Activated CD4-positive, alpha-beta T cell treated with anti-CD3 and anti-CD28 coated beads, Interleukin-2, amount 10 ng/mL, durations not matched to agents 7 days and 5 days (primary cell): ENCODE data around the gene MAPK12. TPM values are rescaled to one million over a fixed set of nuclear protein-coding genes. Genes with fewer than 3 reads are reported as not detected.
"Not testable (repeated sequence)": the region's sequence is repeated elsewhere in the genome, so short reads cannot be mapped to it uniquely, and the experiment has no call there.

ENCODE experiments used
- CTCF ChIA-PET: fragments of 350-600 bp; sonication (Branson Sonifier 250); formaldehyde crosslinking; loops from one replicate; lab custom pipeline; 2021; ENCODE audit warnings: antibody characterized with exemption; lab: Charles Lee
- POLR2A ChIA-PET: fragments of 350-600 bp; sonication (Branson Sonifier 250); formaldehyde crosslinking; loops from one replicate; lab custom pipeline; 2021; ENCODE audit warnings: antibody characterized with exemption; lab: Charles Lee
- DNase-seq: peaks from one replicate; pipeline ENCODE4 v3.0.0-alpha.2; 2020
- H3K27ac Mint-ChIP-seq: one replicate; pipeline ENCODE4 v1.8.0; 2021; ENCODE audit warnings: mild to moderate bottlenecking, moderate library complexity, mixed read lengths
- H3K27me3 Mint-ChIP-seq: one replicate; pipeline ENCODE4 v1.8.0; 2021; ENCODE audit warnings: mixed read lengths
- H3K36me3 Mint-ChIP-seq: one replicate; pipeline ENCODE4 v1.8.0; 2021; ENCODE audit warnings: low read depth, mixed read lengths
- H3K4me1 Mint-ChIP-seq: one replicate; pipeline ENCODE4 v1.8.0; 2021; ENCODE audit warnings: mixed read lengths
- H3K4me3 Mint-ChIP-seq: one replicate; pipeline ENCODE4 v1.8.0; 2021; ENCODE audit warnings: mild to moderate bottlenecking, moderate library complexity, mixed read lengths
- H3K9me3 Mint-ChIP-seq: one replicate; pipeline ENCODE4 v1.8.0; 2021; ENCODE audit warnings: mixed read lengths
- total RNA-seq, 2 experiments: library from RNA; stranded (reverse); gene quantifications; one replicate each; pipeline ENCODE4 v1.2.3, GENCODE V29; 2021

The MAPK12 gene
- total RNA-seq, 2 experiments from 2014 or later = 2.9 TPM

GRCh38 chr22:50275181-50276055 lies 13.9 kb upstream of the MAPK12 start:
- CTCF ChIA-PET = interaction anchor here (0.7 to 5.5 kb wide), 24 partner anchors 12 to 416 kb away, joined by 3 to 54 read pairs (median 6); partner anchors contain the start of genes DENND6B, MAPK12 and SCO2
- DNase-seq = no peak
- peaks cover 9% of the 10 kb centered on the region for H3K27me3 Mint-ChIP-seq
- no peak overlapping the region for H3K4me3 Mint-ChIP-seq
- H3K36me3 Mint-ChIP-seq = no peaks in the 10 kb centered on the region
- H3K27ac Mint-ChIP-seq = no peak overlapping the region
- POLR2A ChIA-PET = no interaction called here
- peaks cover 10% of the 10 kb centered on the region for H3K4me1 Mint-ChIP-seq
- no peaks in the 10 kb centered on the region for H3K9me3 Mint-ChIP-seq

DNA sequence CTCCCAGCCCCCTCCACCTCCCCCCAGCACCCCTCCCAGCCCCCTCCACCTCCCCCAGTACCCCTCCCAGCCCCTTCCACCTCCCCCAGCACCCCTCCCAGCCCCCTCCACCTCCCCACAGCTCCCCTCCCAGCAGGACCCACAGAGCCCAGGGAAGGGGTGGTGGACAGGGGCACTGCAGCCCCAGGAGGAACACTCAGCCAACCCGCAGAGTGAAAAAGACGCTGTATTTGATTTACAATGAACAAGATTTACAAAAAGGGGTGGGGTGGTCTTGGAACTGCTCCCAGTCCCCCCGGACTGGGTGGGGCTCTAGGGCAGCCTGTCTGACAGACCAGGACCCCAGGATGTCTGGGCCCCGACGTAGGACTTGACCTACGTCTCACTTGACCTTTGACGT lies 13.3 kb upstream of the MAPK12 start:
- ChIA-PET CTCF (interaction anchor here (0.5 to 5.5 kb wide), 7 partner anchors 11 to 251 kb away, joined by 3 to 54 read pairs (median 4); partner anchors contain the start of genes DENND6B, MAPK12 and SCO2), POLR2A (no interaction called here)

DNA sequence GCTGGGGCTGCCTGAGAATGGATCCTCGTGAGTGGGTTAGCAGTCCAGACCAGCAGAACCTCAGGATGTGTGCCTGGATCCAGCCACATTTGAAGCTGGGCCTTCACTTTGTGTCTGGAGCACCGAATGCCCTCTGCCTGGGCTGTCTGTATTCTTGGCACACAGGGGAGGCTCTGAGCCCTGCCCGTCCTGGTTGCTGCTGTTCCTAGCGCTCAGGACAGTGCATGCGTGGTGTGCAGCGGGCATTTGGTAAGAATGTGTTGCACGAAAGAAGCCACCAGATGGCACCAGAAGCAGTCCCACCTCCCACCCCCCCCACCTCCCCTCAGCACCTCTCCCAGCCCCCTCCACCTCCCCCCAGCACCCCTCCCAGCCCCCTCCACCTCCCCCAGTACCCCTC lies 12.8 kb upstream of the MAPK12 start:
- H3K4me1 Mint-ChIP-seq = peaks cover 13% of the 10 kb centered on the region

More for the DNA sequence above, 13.3 kb upstream of the MAPK12 start:
- Mint-ChIP-seq H3K4me1 (peaks cover 10% of the 10 kb centered on the region), H3K27ac (no peak overlapping the region), H3K27me3 (peaks cover 9% of the 10 kb centered on the region), H3K9me3 (no peaks in the 10 kb centered on the region), H3K36me3 (no peaks in the 10 kb centered on the region), H3K4me3 (no peak overlapping the region)
- DNase-seq = no peak

DNA sequence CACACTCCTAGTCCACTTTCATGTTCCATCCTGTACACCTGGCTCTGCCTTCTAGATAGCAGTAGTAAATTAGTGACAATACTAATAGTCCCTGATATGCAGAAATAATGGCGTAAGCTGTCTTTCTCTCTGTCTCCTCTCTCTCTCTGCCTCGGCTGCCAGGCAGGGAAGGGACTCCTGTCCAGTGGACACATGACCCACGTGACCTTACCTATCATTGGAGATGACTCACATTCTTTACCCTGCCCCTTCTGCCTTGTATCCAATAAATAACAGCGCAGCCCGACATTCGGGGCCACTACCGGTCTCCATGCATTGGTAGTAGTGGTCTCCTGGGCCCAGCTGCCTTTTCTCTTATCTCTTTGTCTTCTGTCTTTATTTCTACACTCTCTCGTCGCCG lies 12.3 kb upstream of the MAPK12 start:
- DNase-seq, H3K27ac Mint-ChIP-seq, H3K9me3 Mint-ChIP-seq, H3K36me3 Mint-ChIP-seq, POLR2A ChIA-PET, H3K4me3 Mint-ChIP-seq: not testable (repeated sequence)
- H3K27me3 Mint-ChIP-seq = peaks cover 11% of the 10 kb centered on the region
- CTCF ChIA-PET = interaction anchor here (1.2 to 5.5 kb wide), 5 partner anchors 10 to 252 kb away, joined by 3 to 25 read pairs (median 5); partner anchors contain the start of genes HDAC10, MAPK12 and SCO2
- peaks cover 14% of the 10 kb centered on the region for H3K4me1 Mint-ChIP-seq

More for the DNA sequence above, 12.8 kb upstream of the MAPK12 start:
- DNase-seq = peak; percentile 59
- H3K4me3 Mint-ChIP-seq = no peak overlapping the region
- ChIA-PET CTCF (interaction anchor here (0.5 to 5.5 kb wide), 5 partner anchors 11 to 74 kb away, joined by 3 to 25 read pairs (median 3); partner anchors contain the start of genes HDAC10 and MAPK12), POLR2A (no interaction called here)
- no peaks in the 10 kb centered on the region for H3K9me3 Mint-ChIP-seq
- H3K36me3 Mint-ChIP-seq = no peaks in the 10 kb centered on the region
- H3K27ac Mint-ChIP-seq = no peak overlapping the region
- H3K27me3 Mint-ChIP-seq = peaks cover 10% of the 10 kb centered on the region

- H3K36me3 Mint-ChIP-seq, H3K27ac Mint-ChIP-seq, H3K4me3 Mint-ChIP-seq, H3K9me3 Mint-ChIP-seq, DNase-seq, POLR2A ChIA-PET: not testable (repeated sequence)
- peaks cover 14% of the 10 kb centered on the region for H3K4me1 Mint-ChIP-seq
- peaks cover 13% of the 10 kb centered on the region for H3K27me3 Mint-ChIP-seq
- CTCF ChIA-PET = interaction anchor here (1.2 to 5.5 kb wide), 6 partner anchors 10 to 252 kb away, joined by 3 to 25 read pairs (median 4); partner anchors contain the start of genes HDAC10, MAPK12 and SCO2
These were observed 11.9 kb upstream of the MAPK12 start for GRCh38 chr22:50273352-50273751.

GRCh38 chr22:50272044-50272802 lies 10.7 kb upstream of the MAPK12 start:
- Mint-ChIP-seq H3K36me3 (no peaks in the 10 kb centered on the region), H3K27me3 (peaks cover 13% of the 10 kb centered on the region), H3K4me3 (no peak overlapping the region), H3K9me3 (no peaks in the 10 kb centered on the region), H3K4me1 (peaks cover 18% of the 10 kb centered on the region), H3K27ac (no peak overlapping the region)
- POLR2A ChIA-PET = no interaction called here
- DNase-seq = no peak
- CTCF ChIA-PET = interaction anchor here (0.9 to 5.5 kb wide), 6 partner anchors 9 to 254 kb away, joined by 4 to 25 read pairs (median 4); partner anchors contain the start of genes HDAC10, MAPK12 and SCO2

GRCh38 chr22:50271519-50271970 lies 10.1 kb upstream of the MAPK12 start:
- H3K27me3 Mint-ChIP-seq = peaks cover 13% of the 10 kb centered on the region
- ChIA-PET CTCF (interaction anchor here (5.5 kb wide), 1 partner anchor 8 kb away, joined by 25 read pairs; the partner anchor contains the start of gene MAPK12), POLR2A (no interaction called here)
- no peaks in the 10 kb centered on the region for H3K36me3 Mint-ChIP-seq
- peak; percentile 61 for DNase-seq
- peaks cover 18% of the 10 kb centered on the region for H3K4me1 Mint-ChIP-seq
- no peaks in the 10 kb centered on the region for H3K9me3 Mint-ChIP-seq
- no peak overlapping the region for H3K4me3 Mint-ChIP-seq
- H3K27ac Mint-ChIP-seq = no peak overlapping the region

DNA sequence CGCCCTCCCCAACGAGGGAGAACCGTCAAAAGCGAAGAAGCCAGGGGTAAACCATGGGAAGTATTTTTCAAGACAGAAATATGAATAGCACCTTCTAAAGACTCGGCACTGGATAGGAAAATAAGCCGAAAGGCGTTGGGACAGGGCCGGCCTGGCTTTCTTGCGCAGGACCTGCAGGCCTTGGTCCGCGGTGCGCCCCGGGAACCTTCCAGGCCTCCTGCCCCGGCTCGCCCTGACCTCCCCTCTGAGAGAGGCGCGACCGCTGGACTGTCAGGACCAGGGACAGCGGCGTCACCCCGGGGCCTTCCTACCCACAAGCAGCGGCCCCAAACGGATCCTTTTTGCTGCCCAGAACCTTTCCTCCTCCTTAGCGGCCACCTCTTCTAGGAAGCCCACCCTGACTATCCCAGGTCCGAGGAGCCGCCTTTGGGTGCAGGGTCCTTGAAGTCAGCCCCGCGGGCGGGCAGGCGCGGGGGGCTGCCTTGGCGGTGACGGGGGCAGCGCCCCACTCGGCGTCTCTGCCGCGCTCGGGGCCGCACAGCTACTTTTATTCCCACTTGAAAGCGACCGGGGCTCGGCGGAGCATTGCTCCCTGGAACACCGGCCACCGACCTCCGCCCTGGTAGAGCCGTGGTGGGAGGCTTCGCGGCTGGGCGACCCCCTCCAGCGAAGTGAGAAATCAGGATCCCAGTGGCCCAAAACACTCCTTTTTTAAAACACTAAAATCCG lies 9.3 kb upstream of the MAPK12 start:
- peak; percentile 75 for DNase-seq
- CTCF ChIA-PET = no interaction called here
- Mint-ChIP-seq H3K27ac (no peak overlapping the region), H3K9me3 (no peaks in the 10 kb centered on the region), H3K4me3 (peak overlapping the region; percentile 64), H3K4me1 (peaks cover 17% of the 10 kb centered on the region), H3K27me3 (peaks cover 13% of the 10 kb centered on the region), H3K36me3 (no peaks in the 10 kb centered on the region)
- POLR2A ChIA-PET = no interaction called here

GRCh38 chr22:50269970-50270665 lies 8.6 kb upstream of the MAPK12 start, which contains the start of gene MAPK11:
MAPK11 (minus strand) TSS chr22:50270380; CDS start chr22:50270292, 88 bp downstream.
- DNase-seq = peak; percentile 74
- Mint-ChIP-seq H3K27ac (peak within 1 kb of the TSS; percentile 60), H3K9me3 (no peaks in the 10 kb centered on the region), H3K27me3 (peaks cover 13% of the 10 kb centered on the region), H3K4me1 (peaks cover 16% of the 10 kb centered on the region), H3K4me3 (peak within 1 kb of the TSS; percentile 70), H3K36me3 (no peaks in the 10 kb centered on the region)
- CTCF ChIA-PET = interaction anchor here (1.1 kb wide), 1 partner anchor 72 kb away, joined by 3 read pairs; no protein-coding TSS in a partner anchor
- POLR2A ChIA-PET = no interaction called here

GRCh38 chr22:50269573-50269969 lies 8.1 kb upstream of the MAPK12 start:
- CTCF ChIA-PET = interaction anchor here (1.1 kb wide), 2 partner anchors 33 to 72 kb away, joined by 3 to 4 read pairs; no protein-coding TSS in a partner anchor
- Mint-ChIP-seq H3K27ac (peak overlapping the region; percentile 60), H3K27me3 (peaks cover 13% of the 10 kb centered on the region), H3K4me3 (peak overlapping the region; percentile 70), H3K9me3 (no peaks in the 10 kb centered on the region), H3K4me1 (peaks cover 16% of the 10 kb centered on the region), H3K36me3 (no peaks in the 10 kb centered on the region)
- POLR2A ChIA-PET = no interaction called here
- DNase-seq = no peak

- H3K27ac Mint-ChIP-seq = no peak overlapping the region
These were observed 7.2 kb upstream of the MAPK12 start for GRCh38 chr22:50268655-50269113.

More at GRCh38 chr22:50268655-50269113, 7.2 kb upstream of the MAPK12 start:
- no peaks in the 10 kb centered on the region for H3K9me3 Mint-ChIP-seq
- DNase-seq = no peak
- CTCF ChIA-PET = interaction anchor here (1.1 to 1.6 kb wide), 2 partner anchors 32 to 73 kb away, joined by 4 to 5 read pairs; no protein-coding TSS in a partner anchor
- peaks cover 16% of the 10 kb centered on the region for H3K4me1 Mint-ChIP-seq
- peaks cover 13% of the 10 kb centered on the region for H3K27me3 Mint-ChIP-seq
- H3K4me3 Mint-ChIP-seq = peak overlapping the region; percentile 70
- POLR2A ChIA-PET = no interaction called here
- H3K36me3 Mint-ChIP-seq = no peaks in the 10 kb centered on the region
